Esophagus squamous epithelium (tissue), 4 donors: ENCODE data around the gene CEP85L.

ENCODE experiments used
- CTCF ChIP-seq, 6 experiments: fragments of 450-650 bp in 4 of 6; fragments of 200-600 bp in 2 of 6; sonication (generic) in 2 of 6; IDR thresholded peaks; one replicate each; pipeline ENCODE4 v1.5.1; 2016 to 2019; ENCODE audit warnings: antibody characterized with exemption in 6 of 6, mild to moderate bottlenecking in 4 of 6, moderate library complexity in 4 of 6
- POLR2A ChIP-seq, 4 donors: fragments of 450-650 bp; IDR thresholded peaks; one replicate each; pipeline ENCODE4 v1.6.1; 2017; ENCODE audit warnings: antibody characterized with exemption in 4 of 4, mild to moderate bottlenecking in 4 of 4, moderate library complexity in 3 of 4

- TF ChIP-seq POLR2A (IDR thresholded peaks at IDR 0.05), result no peak
- TF ChIP-seq CTCF (IDR thresholded peaks at IDR 0.05), result no peak
These were observed 10.4 kb upstream of the CEP85L start for GRCh38 chr6:118661831-118662230.
